DMS114 treated with DMSO at 0.1 percent for 48 hours (cell line): ENCODE results near the gene PLEKHG4B.
"Not testable (repeated sequence)": the region's sequence is repeated elsewhere in the genome, so short reads cannot be mapped to it uniquely, and the experiment has no call there.

Source experiments
- DNase-seq: peaks from one replicate; lab custom pipeline; 2025; ENCODE audit not compliant: unreplicated experiment; lab: John Stamatoyannopoulos, UW

PLEKHG4B gene

DNA sequence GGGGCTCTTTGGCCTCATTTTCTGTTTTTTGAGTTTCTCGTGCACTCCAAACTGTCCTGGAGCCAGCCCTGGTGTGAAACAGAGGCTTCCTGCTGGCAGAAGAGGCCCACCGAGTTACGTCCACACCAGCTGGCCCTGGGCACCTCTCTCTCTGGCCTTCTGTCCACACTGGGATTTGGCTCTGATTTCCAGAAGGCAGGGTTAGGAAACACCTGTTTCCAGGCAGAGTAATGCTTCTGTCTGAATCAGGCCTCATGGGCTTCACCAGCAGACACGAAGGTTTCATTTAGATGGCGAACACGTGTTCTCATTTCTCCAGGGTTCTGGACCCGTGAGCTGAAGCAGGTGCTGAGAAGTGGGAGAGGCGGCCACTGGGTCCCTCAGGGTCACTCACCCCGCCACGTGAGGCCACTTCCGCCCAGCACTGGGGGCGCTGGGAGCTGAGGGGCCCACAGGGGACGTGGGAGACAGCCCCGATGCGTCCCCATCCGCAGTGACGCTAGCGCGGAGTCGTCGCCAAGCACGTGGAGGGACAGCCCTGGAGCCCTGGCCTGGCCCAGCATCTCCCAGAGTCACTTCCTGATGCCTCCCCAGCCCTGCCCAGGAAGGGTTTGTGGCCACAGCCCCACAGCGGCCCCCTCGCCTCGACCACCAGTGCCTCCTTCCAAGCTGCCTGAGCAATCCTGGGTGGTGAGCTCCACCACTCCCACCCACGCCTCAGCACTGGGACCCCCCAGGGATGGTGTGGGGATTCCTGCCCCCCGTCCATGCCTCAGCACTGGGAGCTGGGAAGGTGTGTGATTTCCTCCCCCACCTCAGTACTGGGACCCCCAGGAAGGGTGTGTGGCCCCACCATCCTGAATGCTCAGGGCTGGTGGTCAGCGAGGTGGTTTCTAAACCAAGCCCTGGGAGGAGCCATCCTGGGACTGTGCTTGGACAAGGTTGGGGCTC lies 94.4 kb downstream of the PLEKHG4B start:
- DNase-seq: no peak

DNA sequence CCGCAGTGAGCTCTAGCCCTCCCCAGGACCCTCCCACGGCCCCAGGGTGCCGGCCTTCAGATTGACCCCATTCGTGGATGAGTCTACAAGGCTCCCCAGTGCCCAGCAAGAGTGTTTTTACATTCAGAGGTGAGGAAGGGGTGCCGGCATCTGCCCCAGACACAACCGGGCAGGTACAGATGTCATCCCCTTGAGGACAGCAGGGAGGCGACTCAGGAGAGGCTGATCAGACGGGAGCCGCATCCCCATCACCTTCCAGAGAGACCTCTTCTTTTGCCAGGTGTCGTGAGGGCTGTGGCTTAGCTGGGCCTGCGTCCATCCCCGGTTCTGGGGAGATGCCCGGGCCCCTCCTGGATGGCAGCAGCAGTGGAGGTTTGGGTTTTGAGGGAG lies 95.1 kb downstream of the PLEKHG4B start:
- no peak for DNase-seq

DNA sequence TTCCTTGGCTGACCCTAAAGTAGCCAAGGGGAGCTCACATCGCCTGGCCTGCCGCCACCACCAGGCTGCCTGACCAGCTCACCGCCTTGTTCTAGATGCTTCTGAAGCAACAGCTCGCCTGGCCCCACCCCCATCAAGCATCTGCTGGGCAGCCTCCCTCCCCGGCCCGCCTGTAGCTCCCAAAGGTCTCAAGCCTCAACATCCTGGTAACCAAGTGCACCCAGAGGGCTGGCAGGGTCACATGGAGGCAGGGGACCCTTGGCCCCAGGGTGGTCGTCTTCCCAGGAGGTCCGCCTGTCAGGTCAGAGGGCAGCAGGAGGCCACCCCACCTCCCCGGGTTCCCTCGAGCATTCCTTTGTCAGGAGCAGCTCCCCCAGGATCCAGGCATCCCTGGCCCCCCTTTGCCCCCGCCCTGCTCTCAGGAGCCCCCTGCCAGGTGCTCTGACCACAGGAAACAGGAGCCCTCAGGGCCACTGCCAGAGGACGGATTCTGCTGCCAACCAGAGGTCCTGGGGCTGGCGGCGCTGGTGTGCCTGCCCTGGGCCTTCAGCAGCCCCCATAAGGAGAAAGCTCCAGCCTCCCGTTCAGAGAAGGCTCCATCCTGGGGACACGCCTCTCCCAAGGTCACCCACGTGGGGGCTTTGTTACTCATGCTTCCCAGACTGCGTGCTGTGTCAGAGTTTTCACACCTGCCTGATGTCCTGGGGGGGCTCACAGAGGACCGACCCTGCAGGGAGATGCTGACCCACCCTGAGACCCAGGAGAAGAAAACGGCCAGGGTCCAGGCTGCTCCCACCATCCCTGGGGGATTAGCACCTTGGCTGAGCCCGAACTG lies 95.9 kb downstream of the PLEKHG4B start:
- no peak for DNase-seq

DNA sequence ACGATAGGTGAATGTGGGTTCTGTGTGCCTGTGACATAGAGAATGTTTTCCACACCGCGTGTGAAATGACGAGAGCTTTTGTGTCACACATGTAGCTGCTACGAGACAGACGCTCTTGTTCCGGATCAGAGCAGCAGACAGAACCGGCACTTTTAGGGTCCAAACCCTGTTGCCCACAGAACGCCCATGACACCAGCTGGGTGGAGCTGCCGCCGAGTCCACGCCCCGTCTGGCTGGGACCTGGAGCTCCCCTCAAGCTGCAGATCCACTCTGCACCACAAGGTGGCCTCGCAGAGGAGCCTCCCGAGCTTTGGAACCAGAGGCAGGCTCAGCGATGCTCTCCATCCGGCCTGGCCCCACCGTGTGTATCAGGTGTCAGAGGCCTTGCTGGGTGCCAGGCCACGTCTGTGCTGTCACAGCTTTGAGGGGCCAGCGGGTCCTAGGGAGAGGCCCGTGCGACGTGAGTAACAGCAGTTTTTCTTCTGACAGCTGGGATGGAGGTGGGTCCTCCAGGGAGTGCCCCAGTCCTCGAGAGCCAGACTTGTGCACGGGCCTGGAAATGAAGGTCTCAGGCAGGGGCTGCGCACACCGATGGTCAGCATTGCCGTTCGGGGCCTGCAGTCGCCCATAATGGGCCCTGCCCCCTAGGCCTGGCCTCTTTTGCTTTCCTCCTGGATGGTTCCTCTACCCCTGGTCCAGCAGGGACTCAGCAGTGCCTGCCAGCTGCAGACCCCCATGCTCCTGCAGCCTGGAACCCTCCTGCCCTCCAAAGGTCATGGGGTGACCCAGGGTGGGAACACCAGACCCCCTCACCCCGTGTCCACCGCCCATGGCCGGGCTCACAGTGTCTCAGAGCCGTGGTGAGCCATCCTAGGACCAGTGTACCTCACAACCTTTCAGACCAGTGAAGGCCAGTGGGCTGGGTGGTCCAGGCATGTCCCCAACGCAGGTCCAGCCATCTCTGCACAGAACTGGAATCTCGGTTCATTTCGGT lies 96.8 kb downstream of the PLEKHG4B start:
- DNase-seq: peak; percentile 56

DNA sequence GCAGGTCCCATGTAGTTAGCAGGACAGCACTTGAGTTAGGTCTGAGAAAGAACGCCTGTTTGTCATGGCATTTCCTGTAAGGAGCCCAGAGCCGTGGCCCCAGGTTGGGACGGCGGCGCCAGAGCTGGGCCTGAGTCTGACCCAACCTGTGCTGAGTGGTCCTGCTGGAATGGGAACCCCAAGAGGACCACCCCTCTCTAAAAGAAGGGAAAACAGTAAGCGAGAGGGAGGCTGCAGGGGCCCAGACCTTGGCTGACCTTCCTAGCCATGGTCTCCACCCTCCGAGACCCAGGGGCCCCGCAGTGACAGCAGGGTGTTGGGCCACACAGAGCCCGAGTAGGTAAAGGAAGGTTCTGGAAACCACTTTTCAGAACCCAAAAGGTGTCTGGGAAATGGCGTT lies 97.5 kb downstream of the PLEKHG4B start:
- DNase-seq: no peak

GRCh38 chr5:189976-190365 lies 98.0 kb downstream of the PLEKHG4B start:
- DNase-seq: no peak

DNA sequence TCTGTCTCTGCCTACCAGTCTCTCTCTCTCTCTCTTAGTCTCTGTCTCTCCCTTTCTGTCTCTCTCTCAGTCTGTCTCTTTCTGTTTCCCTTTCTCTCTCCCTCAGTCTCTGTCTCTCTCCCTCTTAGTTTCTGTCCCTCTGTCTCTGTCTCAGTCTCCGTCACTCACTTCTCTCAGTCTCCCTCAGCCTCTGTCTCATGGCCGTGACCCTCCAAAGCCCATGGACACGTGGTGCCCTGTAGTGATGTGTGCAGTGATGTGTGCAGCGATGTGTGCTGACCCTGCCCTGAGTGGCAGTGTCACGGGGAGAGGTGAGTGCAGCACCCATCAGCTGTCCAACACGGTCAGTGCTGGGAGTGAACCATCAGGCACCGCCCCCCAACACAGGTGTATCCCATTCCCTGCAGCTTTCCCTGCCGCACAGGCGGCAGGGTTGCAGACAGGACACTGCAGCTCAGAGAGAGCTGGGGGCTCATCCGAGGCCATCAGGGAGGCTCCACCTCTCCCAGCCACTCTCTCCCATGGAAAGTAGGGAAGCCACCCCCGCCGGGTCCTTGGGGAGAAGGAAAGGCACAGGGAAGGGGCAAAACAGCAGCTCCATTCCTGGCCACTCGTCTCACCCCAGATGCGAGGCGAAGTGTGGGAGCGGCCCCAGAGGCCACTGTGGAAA lies 98.5 kb downstream of the PLEKHG4B start:
- no peak for DNase-seq

DNA sequence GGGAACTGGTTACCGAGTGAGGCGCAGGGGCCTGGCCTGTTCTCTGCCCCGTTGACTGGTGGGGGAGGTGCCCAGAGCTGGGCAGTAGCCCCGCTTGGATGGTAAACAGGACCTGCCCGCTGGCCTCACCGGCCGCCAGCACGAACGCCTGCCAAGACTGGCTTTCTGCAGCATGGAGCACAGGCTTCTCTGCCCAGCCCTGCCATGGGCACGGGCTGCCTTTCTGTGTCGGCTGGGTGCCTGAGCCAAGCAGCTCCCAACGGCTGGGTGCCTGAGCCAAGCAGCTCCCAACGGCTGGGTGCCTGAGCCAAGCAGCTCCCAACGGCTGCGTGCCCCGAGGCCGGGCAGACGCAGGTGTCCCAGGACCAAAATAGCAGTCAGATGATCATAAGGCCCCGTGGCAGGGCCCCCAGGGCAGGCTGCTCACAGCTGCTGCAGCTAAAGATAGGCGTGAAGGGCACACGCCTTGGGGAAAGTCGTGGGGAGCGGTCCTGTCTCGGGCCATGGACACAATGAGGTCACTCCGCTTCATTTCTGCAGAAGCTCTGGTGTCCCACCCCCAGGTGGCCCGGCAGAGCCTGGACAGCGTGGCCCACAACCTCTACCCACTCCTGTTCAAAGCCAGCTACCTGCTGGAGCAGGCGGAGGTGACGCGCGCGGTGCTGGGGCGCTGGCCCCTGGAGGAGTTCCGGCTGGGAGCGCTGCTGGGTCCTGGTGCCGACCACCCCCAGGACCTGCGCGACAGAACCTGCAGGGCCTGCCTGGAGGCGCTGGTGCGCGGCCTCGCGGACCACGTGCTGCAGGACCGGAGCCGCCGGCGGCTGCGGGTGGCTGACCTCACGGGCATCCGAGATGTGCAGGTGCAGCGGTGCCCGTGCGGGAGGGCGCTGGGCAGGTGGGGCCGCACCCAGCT lies 99.3 kb downstream of the PLEKHG4B start, which contains the start of gene LRRC14B:
Gene LRRC14B, plus strand, starts transcription at position 460 of the 913 bp plus-strand sequence. Its CDS starts 44 bp downstream, at position 504.
- DNase-seq: no peak

DNA sequence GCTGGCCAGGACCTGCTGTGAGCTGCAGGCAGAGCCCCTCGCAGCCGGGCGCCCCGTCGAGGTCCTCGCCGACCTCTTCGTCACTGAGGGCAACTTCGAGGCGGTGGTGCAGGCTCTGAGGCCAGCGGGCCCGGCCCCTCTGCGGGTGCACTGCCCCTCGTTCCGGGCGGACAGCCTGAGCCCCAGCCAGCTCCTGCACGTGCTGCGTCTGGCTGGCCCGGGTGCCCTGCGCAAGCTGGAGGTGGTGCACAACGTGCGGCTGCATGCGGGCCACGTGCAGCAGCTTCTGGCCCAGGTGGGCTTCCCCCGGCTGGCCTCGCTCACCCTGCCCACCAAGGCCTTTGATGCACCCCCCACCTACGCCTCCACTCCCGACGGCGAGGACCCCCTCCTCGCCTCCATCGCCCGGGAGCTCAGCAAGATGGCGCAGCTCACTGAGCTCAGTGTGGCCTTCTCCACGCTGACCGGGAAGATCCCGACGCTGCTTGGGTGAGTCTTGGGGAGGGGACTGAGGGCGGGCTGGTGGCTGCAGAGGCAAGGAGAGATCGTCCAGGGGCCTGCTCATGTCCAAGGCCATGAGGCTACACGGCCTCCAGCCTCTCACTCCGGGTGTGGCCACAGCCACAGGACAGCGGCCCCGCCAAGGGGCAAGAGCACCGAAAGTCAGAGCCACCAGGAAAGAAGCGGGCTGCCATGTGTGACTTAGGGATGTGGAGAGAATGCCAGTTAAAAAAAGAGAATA lies 100.2 kb downstream of the PLEKHG4B start:
- DNase-seq: no peak

DNA sequence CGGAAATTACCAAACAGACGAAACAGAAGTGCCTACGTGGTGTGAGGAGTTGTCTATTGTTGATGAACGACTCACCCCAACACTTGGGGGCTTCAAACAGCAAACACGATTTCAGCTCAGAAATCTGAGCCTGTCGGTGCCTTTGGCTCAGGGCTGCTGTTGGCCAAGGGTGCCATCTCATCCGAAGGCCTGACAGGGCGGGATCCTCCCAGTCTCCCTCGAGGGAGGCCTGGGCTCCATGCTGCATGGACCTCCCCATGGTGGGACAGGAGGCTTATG lies 100.7 kb downstream of the PLEKHG4B start:
- DNase-seq: no peak

GRCh38 chr5:192970-193831 lies 101.2 kb downstream of the PLEKHG4B start:
- no peak for DNase-seq

DNA sequence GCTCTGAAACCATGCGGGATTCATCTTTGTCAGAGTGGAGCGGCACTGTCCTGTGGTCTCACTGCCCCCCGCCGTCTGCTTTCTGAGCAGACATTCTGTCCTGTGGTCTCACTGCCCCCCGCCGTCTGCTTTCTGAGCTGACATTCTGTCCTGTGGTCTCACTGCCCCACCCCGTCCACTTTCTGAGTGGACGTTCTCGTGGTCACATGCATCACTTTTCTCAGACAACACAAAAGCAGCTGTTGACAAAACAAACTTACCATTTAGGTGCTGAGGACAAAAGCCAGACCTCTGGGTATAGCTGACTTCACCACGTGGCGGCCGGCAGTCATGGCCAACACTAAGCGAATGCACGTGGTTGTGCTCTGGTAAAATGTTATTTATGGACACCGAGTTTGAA lies 102.1 kb downstream of the PLEKHG4B start:
- DNase-seq: no peak

- DNase-seq: no peak
Observed at GRCh38 chr5:194603-195209, 102.7 kb downstream of the PLEKHG4B start.

DNA sequence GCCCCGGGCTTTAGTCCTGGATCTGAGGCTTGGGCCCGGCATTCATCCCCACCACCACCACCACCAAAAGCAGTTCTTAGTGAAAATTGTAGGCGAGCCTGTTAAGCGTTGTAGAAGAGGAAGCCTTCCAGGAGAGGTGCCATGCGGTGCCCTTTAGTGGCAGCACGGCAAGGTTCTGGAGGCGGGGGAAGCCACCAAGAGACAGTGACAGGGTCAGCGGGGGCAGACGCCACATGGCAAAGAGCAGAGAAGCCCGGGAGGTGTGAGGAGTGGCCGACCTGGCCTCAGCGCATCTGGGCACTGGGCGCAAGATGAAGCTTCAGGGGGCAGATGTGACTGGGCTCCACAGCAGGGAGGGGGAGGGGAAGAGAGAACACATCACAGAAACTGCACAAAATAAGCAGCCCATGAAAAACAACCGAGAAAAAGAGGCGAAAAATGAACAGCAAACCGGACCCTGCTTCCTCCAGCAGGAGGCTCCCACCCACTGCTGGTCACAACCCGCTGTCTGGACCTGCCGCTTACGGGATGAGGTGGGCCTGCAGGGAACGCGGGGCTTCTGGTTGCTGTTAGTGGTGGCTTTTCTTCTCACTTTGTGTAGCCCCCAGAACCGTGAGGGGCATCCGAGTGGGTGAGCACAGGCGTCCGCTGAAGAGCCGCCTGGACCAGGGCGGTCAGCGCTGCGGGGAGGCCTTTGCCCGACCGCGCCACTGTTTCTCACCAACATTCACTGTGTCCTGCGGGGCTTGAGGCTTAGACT lies 103.6 kb downstream of the PLEKHG4B start:
- no peak for DNase-seq

DNA sequence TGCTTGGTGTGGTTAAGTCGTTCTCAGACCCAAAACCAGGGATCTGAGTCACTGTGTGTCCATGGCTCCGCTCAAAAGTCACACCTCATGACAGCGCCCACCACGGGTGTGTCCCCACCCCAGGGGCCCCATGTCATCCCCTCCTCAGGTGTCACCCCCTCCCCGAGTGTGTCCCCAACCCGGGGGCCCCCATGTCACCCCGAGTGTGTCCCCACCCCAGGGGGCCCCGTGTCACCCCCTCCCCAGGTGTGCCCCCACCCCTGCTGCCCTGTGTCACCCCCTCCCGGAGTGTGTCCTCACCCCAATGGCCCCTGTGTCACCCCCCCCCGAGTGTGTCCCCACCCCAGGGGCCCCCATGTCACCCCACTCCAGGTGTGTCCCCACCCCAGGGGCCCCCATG lies 104.4 kb downstream of the PLEKHG4B start:
- no peak for DNase-seq

GRCh38 chr5:197031-197430 lies 105.1 kb downstream of the PLEKHG4B start:
- DNase-seq: not testable (repeated sequence)
